ENCODE measurements around the gene ABCC4. TPM values are rescaled to one million over a fixed set of nuclear protein-coding genes. Genes with fewer than 3 reads are reported as not detected.

Gene ABCC4
- total and polyA plus RNA-seq, 8 donors, result 1.5 to 87.2 (median 29.7) TPM

DNA sequence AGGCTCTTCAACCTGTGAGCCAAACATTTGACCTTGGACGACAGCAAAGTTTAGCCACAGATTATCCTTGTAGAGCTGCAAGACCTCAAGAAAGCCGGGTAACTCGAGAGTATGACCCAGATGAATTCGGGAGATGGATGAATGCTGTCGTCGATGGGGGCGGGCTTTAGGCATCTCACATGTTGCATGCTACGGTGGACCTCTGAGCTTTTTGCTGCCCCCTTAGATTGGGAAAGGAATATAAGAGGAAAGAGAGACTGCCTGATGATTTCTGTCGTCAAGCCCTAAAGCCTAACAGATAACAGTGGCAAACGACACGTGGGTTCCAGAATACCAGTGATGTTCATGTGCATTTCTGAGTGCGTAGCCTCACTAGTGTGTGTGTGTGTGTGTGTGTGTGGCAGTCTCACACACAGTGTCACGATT is 730 bp upstream of the ABCC4 start:
- Histone ChIP-seq H3K27me3 (peaks cover 0 to 13% (median 0%) of the 10 kb centered on the region in 3 donors), H3K27ac (peak overlapping the region; percentile 77 to 85 (median 77)), H3K4me3 (peak overlapping the region; percentile 63 to 95 (median 81)), H3K4me1 (peaks cover 15 to 45% (median 38%) of the 10 kb centered on the region in 4 donors), H3K36me3 (no peaks in the 10 kb centered on the region), H3K9me3 (no peaks in the 10 kb centered on the region)
- no peak for DNase-seq
- no peak for TF ChIP-seq EP300 (IDR thresholded peaks at IDR 0.05)
- intact Hi-C loops (cut with DNase I; ENCODE audit: low total_unique reads), result no loop called here
- 15 to 29% (median 22%) methylated on average over 13 of the region's 13 CpGs for WGBS, 5 donors

DNA sequence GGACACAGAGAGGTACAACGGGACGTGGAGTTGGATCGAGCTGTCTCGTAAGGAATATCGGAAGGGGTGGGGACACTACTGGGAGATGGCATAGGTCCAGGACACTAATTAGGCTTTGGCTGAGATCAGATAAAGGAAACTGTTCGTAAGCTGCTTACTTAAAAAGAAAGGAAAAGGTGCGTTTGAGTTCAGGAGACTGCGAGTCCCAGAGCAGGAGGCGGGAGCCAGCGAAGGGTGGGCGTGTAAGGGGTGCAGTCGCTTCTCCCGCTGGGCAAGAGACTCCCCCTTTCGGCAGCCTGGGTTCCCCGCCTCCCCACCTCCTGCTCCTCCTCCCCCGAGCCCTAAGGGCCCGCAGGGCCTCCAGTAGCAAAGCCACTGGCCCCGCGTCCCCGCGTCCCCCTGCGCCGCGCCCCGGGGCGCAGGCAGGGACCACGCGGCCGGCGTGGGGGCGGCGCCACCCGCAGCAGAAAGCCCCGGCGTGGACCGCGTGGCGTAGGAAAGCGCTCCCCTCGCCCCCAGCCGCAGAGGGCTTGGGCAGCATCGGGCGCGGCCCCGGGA is 547 bp downstream of the ABCC4 start:
- WGBS, 5 donors, result 1 to 4% (median 1%) methylated on average over 8 to 45 of the region's 45 CpGs

DNA sequence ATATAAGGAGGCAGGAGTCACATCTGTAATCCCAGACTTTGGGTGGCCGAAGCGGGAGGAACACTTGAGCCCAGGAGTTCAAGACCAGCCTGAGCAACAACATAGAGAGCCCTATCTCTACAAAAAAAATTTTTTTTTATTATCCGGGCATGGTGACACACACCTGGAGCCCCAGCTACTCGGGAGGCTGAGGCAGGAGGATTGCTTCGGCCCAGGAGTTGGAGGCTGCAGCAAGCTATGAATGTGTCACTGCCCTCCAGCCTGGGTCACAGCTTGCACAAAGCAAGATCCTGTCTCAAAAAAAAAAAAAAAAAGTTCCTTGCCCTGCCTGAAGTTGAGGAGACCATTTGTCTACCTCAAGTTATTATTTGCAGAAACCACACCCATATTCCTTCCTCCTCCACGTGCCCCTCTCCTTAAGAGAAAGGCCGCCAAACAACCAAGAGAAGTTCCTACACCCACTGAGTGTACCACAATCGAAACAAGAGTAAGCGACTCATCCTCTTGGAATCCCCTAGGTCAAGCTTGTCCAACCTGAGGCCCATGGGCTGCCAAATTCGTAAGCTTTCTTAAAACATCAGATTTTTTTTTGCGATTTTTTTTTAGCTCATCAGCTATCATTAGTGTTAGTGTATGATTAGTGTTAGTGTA is 2.2 kb downstream of the ABCC4 start:
- TF ChIP-seq POLR2AphosphoS5 (IDR thresholded peaks at IDR 0.05) (peak in 1 of 3 donors; percentile 5), POLR2A (IDR thresholded peaks at IDR 0.05) (no peak)
- Histone ChIP-seq H3K27me3 (peaks cover 0 to 13% (median 0%) of the 10 kb centered on the region in 3 donors), H3K27ac (peak overlapping the region in 3 of 5 donors; percentile 4 to 85 (median 85)), H3K4me3 (peak overlapping the region in 1 of 4 donors; percentile 95), H3K9me3 (no peaks in the 10 kb centered on the region), H3K36me3 (no peaks in the 10 kb centered on the region), H3K4me1 (peaks cover 15 to 52% (median 41%) of the 10 kb centered on the region in 4 donors)
- 65 to 78% (median 73%) methylated on average over 11 of the region's 11 CpGs for WGBS, 5 donors
- intact Hi-C loops (cut with DNase I; ENCODE audit: low total_unique reads), result loop anchor here (10.0 kb wide), 1 partner anchor 104 kb away; no protein-coding TSS in a partner anchor
- DNase-seq, result no peak

More for the DNA sequence above, 547 bp downstream of the ABCC4 start:
- Histone ChIP-seq H3K27ac (peak overlapping the region; percentile 77 to 85 (median 77)), H3K9me3 (no peaks in the 10 kb centered on the region), H3K36me3 (no peaks in the 10 kb centered on the region), H3K4me3 (peak overlapping the region; percentile 63 to 95 (median 81)), H3K27me3 (peaks cover 0 to 13% (median 0%) of the 10 kb centered on the region in 3 donors), H3K4me1 (peaks cover 15 to 52% (median 41%) of the 10 kb centered on the region in 4 donors)
- peak; percentile 30 to 81 for DNase-seq
- TF ChIP-seq EP300 (IDR thresholded peaks at IDR 0.05) (no peak), POLR2A (IDR thresholded peaks at IDR 0.05) (no peak), POLR2AphosphoS5 (IDR thresholded peaks at IDR 0.05) (no peak)
- intact Hi-C loops (cut with DNase I; ENCODE audit: low total_unique reads), result no loop called here

DNA sequence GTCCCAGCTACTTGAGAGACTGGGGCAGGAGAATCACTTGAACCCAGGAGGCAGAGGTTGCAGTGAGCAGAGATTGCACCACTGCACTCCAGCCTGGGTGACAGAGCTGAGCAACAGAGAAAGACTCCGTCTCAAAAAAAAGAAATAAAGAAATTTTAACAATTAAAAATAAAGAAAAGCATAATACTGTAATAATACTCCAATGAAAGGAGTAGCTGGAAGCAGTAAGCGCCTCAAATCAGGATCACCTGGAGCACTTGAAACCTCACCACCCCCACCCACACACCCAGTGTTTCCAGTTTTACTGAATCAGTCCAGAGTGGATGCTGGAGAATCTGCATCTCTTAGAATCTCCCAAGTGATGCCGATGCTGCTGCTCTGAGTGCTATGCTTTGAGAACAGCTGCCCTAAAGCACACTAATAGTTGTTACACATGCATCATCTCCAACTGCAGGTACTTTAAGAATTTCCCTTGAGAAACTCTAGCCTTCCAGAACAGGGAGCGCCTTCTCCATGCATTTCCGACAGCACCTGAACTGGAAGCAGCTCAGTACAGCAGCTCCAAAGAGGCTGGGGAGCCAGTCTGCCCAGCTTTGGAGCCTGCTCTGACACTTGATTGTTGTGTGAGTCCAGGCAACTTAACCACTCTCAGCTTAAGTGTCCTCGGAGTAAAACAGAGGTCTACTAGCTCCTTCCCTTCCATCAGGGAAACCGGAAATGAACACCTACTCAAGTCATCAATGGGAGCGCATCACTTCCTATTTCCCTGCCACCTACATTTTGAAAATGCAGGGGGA is 2.9 kb downstream of the ABCC4 start:
- TF ChIP-seq, protein P1, sequence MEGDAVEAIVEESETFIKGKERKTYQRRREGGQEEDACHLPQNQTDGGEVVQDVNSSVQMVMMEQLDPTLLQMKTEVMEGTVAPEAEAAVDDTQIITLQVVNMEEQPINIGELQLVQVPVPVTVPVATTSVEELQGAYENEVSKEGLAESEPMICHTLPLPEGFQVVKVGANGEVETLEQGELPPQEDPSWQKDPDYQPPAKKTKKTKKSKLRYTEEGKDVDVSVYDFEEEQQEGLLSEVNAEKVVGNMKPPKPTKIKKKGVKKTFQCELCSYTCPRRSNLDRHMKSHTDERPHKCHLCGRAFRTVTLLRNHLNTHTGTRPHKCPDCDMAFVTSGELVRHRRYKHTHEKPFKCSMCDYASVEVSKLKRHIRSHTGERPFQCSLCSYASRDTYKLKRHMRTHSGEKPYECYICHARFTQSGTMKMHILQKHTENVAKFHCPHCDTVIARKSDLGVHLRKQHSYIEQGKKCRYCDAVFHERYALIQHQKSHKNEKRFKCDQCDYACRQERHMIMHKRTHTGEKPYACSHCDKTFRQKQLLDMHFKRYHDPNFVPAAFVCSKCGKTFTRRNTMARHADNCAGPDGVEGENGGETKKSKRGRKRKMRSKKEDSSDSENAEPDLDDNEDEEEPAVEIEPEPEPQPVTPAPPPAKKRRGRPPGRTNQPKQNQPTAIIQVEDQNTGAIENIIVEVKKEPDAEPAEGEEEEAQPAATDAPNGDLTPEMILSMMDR (IDR thresholded peaks at IDR 0.05), result no peak
- no peak for TF ChIP-seq POLR2A (IDR thresholded peaks at IDR 0.05)
- TF ChIP-seq POLR2AphosphoS5 (IDR thresholded peaks at IDR 0.05), result no peak
- no peak for TF ChIP-seq EP300 (IDR thresholded peaks at IDR 0.05)
- peak overlapping the region in 1 of 4 donors; percentile 4 for H3K4me3 ChIP-seq
- 83 to 91% (median 90%) methylated on average over 8 of the region's 8 CpGs for WGBS, 5 donors
- H3K4me1 ChIP-seq, result peaks cover 15 to 52% (median 41%) of the 10 kb centered on the region in 4 donors
- DNase-seq, result no peak
- no peaks in the 10 kb centered on the region for H3K9me3 ChIP-seq
- intact Hi-C loops (cut with DNase I; ENCODE audit: low total_unique reads), result loop anchor here (10.0 kb wide), 1 partner anchor 104 kb away; no protein-coding TSS in a partner anchor
- no peaks in the 10 kb centered on the region for H3K36me3 ChIP-seq
- peak overlapping the region in 3 of 5 donors; percentile 4 to 85 (median 27) for H3K27ac ChIP-seq
- peaks cover 0 to 7% (median 0%) of the 10 kb centered on the region in 3 donors for H3K27me3 ChIP-seq

DNA sequence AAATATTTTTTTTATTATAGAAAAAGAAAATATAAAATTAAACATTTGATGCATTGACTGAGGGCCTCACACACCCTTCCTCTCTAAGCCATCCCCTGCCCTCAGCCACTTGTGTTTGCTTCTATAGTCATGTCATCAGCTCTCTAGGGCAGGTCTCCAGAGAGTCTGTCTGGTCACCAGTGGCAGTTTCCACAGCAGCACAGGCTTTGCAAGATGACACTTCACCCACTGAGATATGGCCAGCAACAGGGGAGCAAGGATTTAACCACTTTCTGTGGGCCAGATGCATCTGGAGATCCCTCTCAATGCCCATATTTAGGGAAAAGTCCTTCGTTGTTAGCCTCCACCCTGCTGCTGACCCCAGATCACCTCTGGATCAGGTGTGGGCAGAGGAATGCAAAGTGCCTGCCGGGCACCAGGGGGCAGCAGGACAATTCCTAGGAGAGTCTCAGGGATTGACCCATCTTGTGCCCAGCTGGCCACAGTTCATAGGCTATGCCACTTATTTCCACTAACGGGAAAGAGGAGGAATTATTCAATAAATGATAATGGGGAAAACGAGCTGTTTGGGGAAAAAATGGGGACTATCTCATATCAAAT is 4.8 kb downstream of the ABCC4 start:
- no peak overlapping the region for H3K27ac ChIP-seq

More for the DNA sequence above, 4.8 kb downstream of the ABCC4 start:
- peak; percentile 61 to 72 for DNase-seq
- Histone ChIP-seq H3K27me3 (no peaks in the 10 kb centered on the region), H3K4me1 (peaks cover 11 to 44% (median 33%) of the 10 kb centered on the region in 4 donors), H3K36me3 (no peaks in the 10 kb centered on the region), H3K9me3 (no peaks in the 10 kb centered on the region), H3K4me3 (no peak overlapping the region)
- TF ChIP-seq POLR2A (IDR thresholded peaks at IDR 0.05), result no peak
- no peak for TF ChIP-seq EP300 (IDR thresholded peaks at IDR 0.05)
- TF ChIP-seq, protein P1 (IDR thresholded peaks at IDR 0.05), result peak in 5 of 7 experiments; percentile 50 to 88 (median 67)
- TF ChIP-seq POLR2AphosphoS5 (IDR thresholded peaks at IDR 0.05), result no peak
- intact Hi-C loops (cut with DNase I; ENCODE audit: low total_unique reads), result loop anchor here (10.0 kb wide), 1 partner anchor 102 kb away; no protein-coding TSS in a partner anchor
- WGBS, 5 donors, result 21 to 52% (median 39%) methylated on average over 4 of the region's 4 CpGs

Data from stomach (tissue), 9 donors.